ENCODE results near the gene OPALIN.

DNA sequence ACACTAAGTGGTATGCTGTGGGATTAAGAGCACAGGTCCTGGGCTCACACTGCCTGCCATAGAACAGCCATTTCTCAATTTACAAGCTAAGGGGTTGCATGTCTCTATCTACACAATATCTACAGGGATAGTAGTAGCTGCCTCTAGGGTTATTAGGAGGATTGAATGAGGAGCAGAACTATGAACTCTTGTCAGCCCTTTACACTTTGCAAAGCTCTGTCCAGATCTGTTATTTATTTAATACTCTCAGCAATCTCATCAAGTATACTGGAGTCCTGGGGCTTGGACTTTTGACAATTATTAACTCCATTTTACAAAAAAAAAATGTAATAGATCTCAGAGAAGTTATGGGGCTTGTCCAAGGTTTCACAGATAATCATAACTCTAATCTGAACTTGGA is 6.8 kb downstream of the OPALIN start:
- TF ChIP-seq, protein P1, sequence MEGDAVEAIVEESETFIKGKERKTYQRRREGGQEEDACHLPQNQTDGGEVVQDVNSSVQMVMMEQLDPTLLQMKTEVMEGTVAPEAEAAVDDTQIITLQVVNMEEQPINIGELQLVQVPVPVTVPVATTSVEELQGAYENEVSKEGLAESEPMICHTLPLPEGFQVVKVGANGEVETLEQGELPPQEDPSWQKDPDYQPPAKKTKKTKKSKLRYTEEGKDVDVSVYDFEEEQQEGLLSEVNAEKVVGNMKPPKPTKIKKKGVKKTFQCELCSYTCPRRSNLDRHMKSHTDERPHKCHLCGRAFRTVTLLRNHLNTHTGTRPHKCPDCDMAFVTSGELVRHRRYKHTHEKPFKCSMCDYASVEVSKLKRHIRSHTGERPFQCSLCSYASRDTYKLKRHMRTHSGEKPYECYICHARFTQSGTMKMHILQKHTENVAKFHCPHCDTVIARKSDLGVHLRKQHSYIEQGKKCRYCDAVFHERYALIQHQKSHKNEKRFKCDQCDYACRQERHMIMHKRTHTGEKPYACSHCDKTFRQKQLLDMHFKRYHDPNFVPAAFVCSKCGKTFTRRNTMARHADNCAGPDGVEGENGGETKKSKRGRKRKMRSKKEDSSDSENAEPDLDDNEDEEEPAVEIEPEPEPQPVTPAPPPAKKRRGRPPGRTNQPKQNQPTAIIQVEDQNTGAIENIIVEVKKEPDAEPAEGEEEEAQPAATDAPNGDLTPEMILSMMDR (IDR thresholded peaks at IDR 0.05) = no peak
- TF ChIP-seq POLR2A (IDR thresholded peaks at IDR 0.05) = no peak

All from breast epithelium (tissue), 3 donors.